ENCODE measurements around the gene PRKG1. TPM values are rescaled to one million over a fixed set of nuclear protein-coding genes. Genes with fewer than 3 reads are reported as not detected.

Gene PRKG1
- polyA plus RNA-seq, 1 donor (not counting 4 experiments of a cell fraction or from before 2014, with no cell fraction given) = 0.24 TPM

GRCh38 chr10:51342381-51342780, 268.1 kb downstream of the PRKG1 start:
- Histone ChIP-seq H3K4me2 (ENCODE audit: control insufficient read depth, extremely low read depth, insufficient read depth, low read depth, low read length) (no peak overlapping the region), H3K36me3 (ENCODE audit: control insufficient read depth in 2 of 2, extremely low read depth in 1 of 2, insufficient read depth in 2 of 2, low read length in 2 of 2) (no peaks in the 10 kb centered on the region), H3K27me3 (ENCODE audit: control insufficient read depth, extremely low read depth, insufficient read depth, low read length) (no peaks in the 10 kb centered on the region), H3K4me1 (ENCODE audit: control insufficient read depth, extremely low read depth, insufficient read depth, low read length) (no peaks in the 10 kb centered on the region), H3K9me3 (ENCODE audit: control insufficient read depth, low read depth, low read length) (no peaks in the 10 kb centered on the region), H2AFZ (ENCODE audit: control insufficient read depth, low read length) (no peak overlapping the region), H4K20me1 (ENCODE audit: control insufficient read depth, extremely low read depth, insufficient read depth, low read length) (no peaks in the 10 kb centered on the region), H3K27ac (ENCODE audit: control insufficient read depth, insufficient read depth, low read length) (no peak overlapping the region), H3K9ac (ENCODE audit: control insufficient read depth, extremely low read depth, insufficient read depth, low read length) (no peak overlapping the region), H3K79me2 (ENCODE audit: control insufficient read depth, insufficient read depth, low read length) (no peaks in the 10 kb centered on the region), H3K9me1 (ENCODE audit: control insufficient read depth, extremely low read depth, insufficient read depth, low read length) (no peaks in the 10 kb centered on the region), H3K4me3 (ENCODE audit: control insufficient read depth in 2 of 3, extremely low read depth in 1 of 3, insufficient read depth in 2 of 3, low read depth in 1 of 3, low read length in 3 of 3) (no peak overlapping the region)
- FAIRE-seq (no peak), DNase-seq (ENCODE audit: low read depth, low spot score) (no peak)
- dilution Hi-C loops (cut with MboI; ENCODE audit: extremely low pct_ligation_motif_present, low sequenced_read_pairs) = no loop called here
- no peak for TF ChIP-seq CTCF (optimal IDR thresholded peaks at IDR 0.05 in 1 of 3, IDR thresholded peaks at IDR 0.05 in 1 of 3, conservative IDR thresholded peaks at IDR 0.05 in 1 of 3; ENCODE audit: extremely low read depth in 1 of 3, insufficient read depth in 2 of 3, low read length in 3 of 3)
- TF ChIP-seq EZH2 (IDR thresholded peaks at IDR 0.05; ENCODE audit: low read length) = no peak

- Histone ChIP-seq H3K79me2 (ENCODE audit: control insufficient read depth, insufficient read depth, low read length) (no peaks in the 10 kb centered on the region), H4K20me1 (ENCODE audit: control insufficient read depth, extremely low read depth, insufficient read depth, low read length) (no peaks in the 10 kb centered on the region), H2AFZ (ENCODE audit: control insufficient read depth, low read length) (no peak overlapping the region), H3K9me3 (ENCODE audit: control insufficient read depth, low read depth, low read length) (no peaks in the 10 kb centered on the region), H3K4me3 (ENCODE audit: control insufficient read depth in 2 of 3, extremely low read depth in 1 of 3, insufficient read depth in 2 of 3, low read depth in 1 of 3, low read length in 3 of 3) (no peak overlapping the region), H3K4me1 (ENCODE audit: control insufficient read depth, extremely low read depth, insufficient read depth, low read length) (no peaks in the 10 kb centered on the region), H3K4me2 (ENCODE audit: control insufficient read depth, extremely low read depth, insufficient read depth, low read depth, low read length) (no peak overlapping the region), H3K36me3 (ENCODE audit: control insufficient read depth in 2 of 2, extremely low read depth in 1 of 2, insufficient read depth in 2 of 2, low read length in 2 of 2) (no peaks in the 10 kb centered on the region), H3K27me3 (ENCODE audit: control insufficient read depth, extremely low read depth, insufficient read depth, low read length) (no peaks in the 10 kb centered on the region), H3K9ac (ENCODE audit: control insufficient read depth, extremely low read depth, insufficient read depth, low read length) (no peak overlapping the region), H3K9me1 (ENCODE audit: control insufficient read depth, extremely low read depth, insufficient read depth, low read length) (no peaks in the 10 kb centered on the region), H3K27ac (ENCODE audit: control insufficient read depth, insufficient read depth, low read length) (no peak overlapping the region)
- DNase-seq (ENCODE audit: low read depth, low spot score) = no peak
- dilution Hi-C loops (cut with MboI; ENCODE audit: extremely low pct_ligation_motif_present, low sequenced_read_pairs) = no loop called here
- FAIRE-seq = no peak
- TF ChIP-seq CTCF (optimal IDR thresholded peaks at IDR 0.05 in 1 of 3, IDR thresholded peaks at IDR 0.05 in 1 of 3, conservative IDR thresholded peaks at IDR 0.05 in 1 of 3; ENCODE audit: extremely low read depth in 1 of 3, insufficient read depth in 2 of 3, low read length in 3 of 3) = no peak
- TF ChIP-seq EZH2 (IDR thresholded peaks at IDR 0.05; ENCODE audit: low read length) = no peak
Measured at GRCh38 chr10:51343391-51343790, 269.1 kb downstream of the PRKG1 start.

Measured in keratinocyte (primary cell).